ENCODE measurements around the gene TTC22.

TTC22 gene

GRCh38 chr1:54751426-54751825, 49.7 kb downstream of the TTC22 start:
- TF ChIP-seq RAD21 (IDR thresholded peaks at IDR 0.05; ENCODE audit: low read depth) (no peak), ZBTB7A (IDR thresholded peaks at IDR 0.05; ENCODE audit: low read depth) (no peak), TAF1 (IDR thresholded peaks at IDR 0.05; ENCODE audit: low read depth) (no peak)
- TF ChIP-seq, protein P1, sequence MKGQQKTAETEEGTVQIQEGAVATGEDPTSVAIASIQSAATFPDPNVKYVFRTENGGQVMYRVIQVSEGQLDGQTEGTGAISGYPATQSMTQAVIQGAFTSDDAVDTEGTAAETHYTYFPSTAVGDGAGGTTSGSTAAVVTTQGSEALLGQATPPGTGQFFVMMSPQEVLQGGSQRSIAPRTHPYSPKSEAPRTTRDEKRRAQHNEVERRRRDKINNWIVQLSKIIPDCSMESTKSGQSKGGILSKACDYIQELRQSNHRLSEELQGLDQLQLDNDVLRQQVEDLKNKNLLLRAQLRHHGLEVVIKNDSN (IDR thresholded peaks at IDR 0.05) = no peak

DNA sequence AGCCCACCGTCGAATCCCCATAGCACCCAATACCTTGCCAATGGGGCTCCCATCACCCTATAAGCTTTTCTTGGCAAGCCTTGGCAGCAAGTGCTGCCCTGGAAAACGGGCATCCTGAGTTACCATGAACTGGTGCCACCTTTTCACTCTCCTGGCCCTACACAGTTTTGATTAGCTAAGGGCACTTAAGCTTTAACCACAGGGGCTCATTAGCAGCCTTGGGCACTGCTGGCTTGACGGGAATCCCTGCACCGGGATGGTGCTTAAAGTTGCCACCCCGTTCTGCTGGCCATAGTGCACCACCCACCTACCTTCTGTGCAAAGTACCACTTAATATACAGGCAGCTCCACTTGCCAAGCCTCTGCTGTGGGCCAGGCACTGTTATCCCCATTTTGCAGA, 50.5 kb downstream of the TTC22 start:
- TF ChIP-seq RAD21 (IDR thresholded peaks at IDR 0.05; ENCODE audit: low read depth) (no peak), MAX (IDR thresholded peaks at IDR 0.05) (no peak), EGR1 (IDR thresholded peaks at IDR 0.05) (no peak), EP300 (IDR thresholded peaks at IDR 0.05; ENCODE audit: borderline replicate concordance) (no peak), NFIC (IDR thresholded peaks at IDR 0.05) (no peak), CEBPB (IDR thresholded peaks at IDR 0.05) (no peak), TEAD4 (IDR thresholded peaks at IDR 0.05) (no peak)
- TF ChIP-seq, protein P1 (IDR thresholded peaks at IDR 0.05) = no peak

- TF ChIP-seq FOXM1 (IDR thresholded peaks at IDR 0.05; ENCODE audit: borderline replicate concordance, low read depth) (no peak), TEAD4 (IDR thresholded peaks at IDR 0.05) (no peak), MAX (IDR thresholded peaks at IDR 0.05) (no peak), RAD21 (IDR thresholded peaks at IDR 0.05; ENCODE audit: low read depth) (no peak), CREB1 (IDR thresholded peaks at IDR 0.05; ENCODE audit: low read depth) (no peak), EP300 (IDR thresholded peaks at IDR 0.05; ENCODE audit: borderline replicate concordance) (no peak), EGR1 (IDR thresholded peaks at IDR 0.05) (no peak), YY1 (IDR thresholded peaks at IDR 0.05; ENCODE audit: low read depth) (no peak), CEBPB (IDR thresholded peaks at IDR 0.05) (no peak), TCF12 (IDR thresholded peaks at IDR 0.05; ENCODE audit: low read depth) (no peak), NFIC (IDR thresholded peaks at IDR 0.05) (no peak), TAF1 (IDR thresholded peaks at IDR 0.05; ENCODE audit: low read depth) (no peak), ZBTB7A (IDR thresholded peaks at IDR 0.05; ENCODE audit: low read depth) (no peak)
- TF ChIP-seq, protein P1 (IDR thresholded peaks at IDR 0.05) = no peak
- TF ChIP-seq, protein P2, sequence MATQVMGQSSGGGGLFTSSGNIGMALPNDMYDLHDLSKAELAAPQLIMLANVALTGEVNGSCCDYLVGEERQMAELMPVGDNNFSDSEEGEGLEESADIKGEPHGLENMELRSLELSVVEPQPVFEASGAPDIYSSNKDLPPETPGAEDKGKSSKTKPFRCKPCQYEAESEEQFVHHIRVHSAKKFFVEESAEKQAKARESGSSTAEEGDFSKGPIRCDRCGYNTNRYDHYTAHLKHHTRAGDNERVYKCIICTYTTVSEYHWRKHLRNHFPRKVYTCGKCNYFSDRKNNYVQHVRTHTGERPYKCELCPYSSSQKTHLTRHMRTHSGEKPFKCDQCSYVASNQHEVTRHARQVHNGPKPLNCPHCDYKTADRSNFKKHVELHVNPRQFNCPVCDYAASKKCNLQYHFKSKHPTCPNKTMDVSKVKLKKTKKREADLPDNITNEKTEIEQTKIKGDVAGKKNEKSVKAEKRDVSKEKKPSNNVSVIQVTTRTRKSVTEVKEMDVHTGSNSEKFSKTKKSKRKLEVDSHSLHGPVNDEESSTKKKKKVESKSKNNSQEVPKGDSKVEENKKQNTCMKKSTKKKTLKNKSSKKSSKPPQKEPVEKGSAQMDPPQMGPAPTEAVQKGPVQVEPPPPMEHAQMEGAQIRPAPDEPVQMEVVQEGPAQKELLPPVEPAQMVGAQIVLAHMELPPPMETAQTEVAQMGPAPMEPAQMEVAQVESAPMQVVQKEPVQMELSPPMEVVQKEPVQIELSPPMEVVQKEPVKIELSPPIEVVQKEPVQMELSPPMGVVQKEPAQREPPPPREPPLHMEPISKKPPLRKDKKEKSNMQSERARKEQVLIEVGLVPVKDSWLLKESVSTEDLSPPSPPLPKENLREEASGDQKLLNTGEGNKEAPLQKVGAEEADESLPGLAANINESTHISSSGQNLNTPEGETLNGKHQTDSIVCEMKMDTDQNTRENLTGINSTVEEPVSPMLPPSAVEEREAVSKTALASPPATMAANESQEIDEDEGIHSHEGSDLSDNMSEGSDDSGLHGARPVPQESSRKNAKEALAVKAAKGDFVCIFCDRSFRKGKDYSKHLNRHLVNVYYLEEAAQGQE (IDR thresholded peaks at IDR 0.05; ENCODE audit: low read depth) = no peak
These were observed 52.9 kb downstream of the TTC22 start for GRCh38 chr1:54748094-54748835.

DNA sequence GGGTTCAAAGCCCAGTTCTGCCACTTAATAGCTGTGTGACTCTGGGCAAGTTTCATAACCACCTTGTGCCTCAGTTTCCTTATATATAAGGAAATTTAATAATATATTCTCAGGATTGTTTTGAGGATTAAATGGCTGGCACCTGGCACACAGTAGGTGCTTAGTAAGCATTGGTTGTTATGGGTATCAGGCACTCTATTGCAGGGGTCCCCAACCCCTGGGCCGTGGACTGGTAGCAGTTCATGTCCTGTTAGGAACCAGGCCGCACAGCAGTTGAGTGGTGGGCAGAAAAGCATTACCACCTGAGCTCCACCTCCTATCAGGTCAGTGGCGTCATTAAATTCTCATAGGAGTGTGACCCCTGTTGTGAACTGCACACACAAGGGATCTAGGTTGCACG, 55.3 kb downstream of the TTC22 start:
- TF ChIP-seq EP300 (IDR thresholded peaks at IDR 0.05; ENCODE audit: borderline replicate concordance) (no peak), TAF1 (IDR thresholded peaks at IDR 0.05; ENCODE audit: low read depth) (no peak), EGR1 (IDR thresholded peaks at IDR 0.05) (no peak), NFIC (IDR thresholded peaks at IDR 0.05) (no peak), MAX (IDR thresholded peaks at IDR 0.05) (no peak), TCF12 (IDR thresholded peaks at IDR 0.05; ENCODE audit: low read depth) (no peak), CREB1 (IDR thresholded peaks at IDR 0.05; ENCODE audit: low read depth) (no peak), RAD21 (IDR thresholded peaks at IDR 0.05; ENCODE audit: low read depth) (no peak), FOXM1 (IDR thresholded peaks at IDR 0.05; ENCODE audit: borderline replicate concordance, low read depth) (no peak)
- TF ChIP-seq, protein P2 (IDR thresholded peaks at IDR 0.05; ENCODE audit: low read depth) = no peak

GRCh38 chr1:54745274-54745673, 55.8 kb downstream of the TTC22 start:
- TF ChIP-seq TAF1 (IDR thresholded peaks at IDR 0.05; ENCODE audit: low read depth) (no peak), EGR1 (IDR thresholded peaks at IDR 0.05) (no peak), RAD21 (IDR thresholded peaks at IDR 0.05; ENCODE audit: low read depth) (no peak), CEBPB (IDR thresholded peaks at IDR 0.05) (no peak), FOXM1 (IDR thresholded peaks at IDR 0.05; ENCODE audit: borderline replicate concordance, low read depth) (no peak), TEAD4 (IDR thresholded peaks at IDR 0.05) (no peak), ZBTB7A (IDR thresholded peaks at IDR 0.05; ENCODE audit: low read depth) (no peak), CREB1 (IDR thresholded peaks at IDR 0.05; ENCODE audit: low read depth) (no peak), EP300 (IDR thresholded peaks at IDR 0.05; ENCODE audit: borderline replicate concordance) (no peak), NFIC (IDR thresholded peaks at IDR 0.05) (no peak), YY1 (IDR thresholded peaks at IDR 0.05; ENCODE audit: low read depth) (no peak), TCF12 (IDR thresholded peaks at IDR 0.05; ENCODE audit: low read depth) (no peak)
- TF ChIP-seq, protein P1 (IDR thresholded peaks at IDR 0.05) = no peak
- TF ChIP-seq, protein P2 (IDR thresholded peaks at IDR 0.05; ENCODE audit: low read depth) = no peak

Data from Ishikawa (cell line).